Measurements from ENCODE around the gene RABGEF1.

DNA sequence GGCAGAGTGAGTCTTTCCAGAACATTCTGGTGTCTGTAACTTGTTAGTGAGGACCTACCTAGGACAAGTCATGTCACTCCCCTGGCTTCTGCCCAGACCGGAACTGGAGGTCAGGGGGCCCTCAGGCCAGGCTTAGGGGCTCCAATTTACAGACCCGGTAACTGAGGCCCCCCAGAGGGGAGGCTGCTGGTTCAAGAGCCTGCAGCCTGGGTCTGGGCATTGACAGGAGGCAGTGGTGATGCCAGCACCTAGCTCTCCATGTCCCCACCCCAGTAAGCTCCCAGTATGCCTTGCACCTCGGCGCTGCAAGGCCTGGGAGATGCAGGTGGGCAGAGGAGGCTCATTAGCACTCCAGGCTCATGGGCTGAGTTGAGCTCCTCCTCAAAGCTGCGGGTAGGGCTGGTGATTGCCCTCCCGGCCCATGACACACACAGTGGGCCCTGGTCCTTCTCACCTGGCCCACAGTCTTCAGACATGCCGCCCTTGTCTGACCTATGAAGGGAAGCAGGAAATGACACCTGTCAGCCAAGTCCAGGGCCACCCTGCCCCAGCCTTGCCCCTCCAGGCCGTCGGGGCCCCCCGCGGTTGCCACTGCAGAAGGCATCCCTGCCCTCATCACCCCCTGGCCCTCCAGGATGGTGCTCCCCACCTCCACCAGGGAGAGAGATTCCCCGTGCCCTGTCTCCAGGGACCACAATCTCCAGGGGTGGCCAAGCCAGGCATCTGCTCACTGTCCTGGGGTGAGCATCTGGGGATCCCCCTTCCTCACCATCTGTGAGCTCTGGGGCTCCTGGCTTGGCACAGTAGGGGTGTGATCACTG, 92.2 kb downstream of the RABGEF1 start:
- no peak for TF ChIP-seq POLR2AphosphoS5 (IDR thresholded peaks at IDR 0.05)
- TF ChIP-seq CTCF (IDR thresholded peaks at IDR 0.05) = no peak
- no peak for TF ChIP-seq POLR2A (IDR thresholded peaks at IDR 0.05)
